ENCODE results near the gene APOBEC4. TPM values are rescaled to one million over a fixed set of nuclear protein-coding genes. Genes with fewer than 3 reads are reported as not detected.

The APOBEC4 gene
- total RNA-seq, 1 donor from 2014 or later = not detected

DNA sequence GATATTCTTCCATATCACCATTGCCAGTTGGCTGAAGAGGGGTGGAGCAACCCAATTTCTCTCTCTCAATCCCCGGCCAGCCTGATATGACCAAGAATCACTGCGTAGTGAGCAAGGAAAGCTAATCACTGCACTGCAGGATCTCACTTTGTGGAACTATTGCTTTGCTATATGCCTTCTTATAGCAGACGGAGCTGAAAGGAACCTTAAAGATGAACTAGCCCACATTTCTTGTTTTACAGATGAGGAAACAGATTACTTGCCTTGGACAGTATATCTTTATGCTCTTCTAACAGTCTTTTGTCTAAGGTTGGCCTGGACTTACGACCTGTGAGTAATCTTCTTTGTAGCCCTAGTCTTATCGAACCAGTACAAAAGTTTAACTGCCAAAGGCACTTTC lies 7.6 kb downstream of the APOBEC4 start:
- TF ChIP-seq, protein P1, sequence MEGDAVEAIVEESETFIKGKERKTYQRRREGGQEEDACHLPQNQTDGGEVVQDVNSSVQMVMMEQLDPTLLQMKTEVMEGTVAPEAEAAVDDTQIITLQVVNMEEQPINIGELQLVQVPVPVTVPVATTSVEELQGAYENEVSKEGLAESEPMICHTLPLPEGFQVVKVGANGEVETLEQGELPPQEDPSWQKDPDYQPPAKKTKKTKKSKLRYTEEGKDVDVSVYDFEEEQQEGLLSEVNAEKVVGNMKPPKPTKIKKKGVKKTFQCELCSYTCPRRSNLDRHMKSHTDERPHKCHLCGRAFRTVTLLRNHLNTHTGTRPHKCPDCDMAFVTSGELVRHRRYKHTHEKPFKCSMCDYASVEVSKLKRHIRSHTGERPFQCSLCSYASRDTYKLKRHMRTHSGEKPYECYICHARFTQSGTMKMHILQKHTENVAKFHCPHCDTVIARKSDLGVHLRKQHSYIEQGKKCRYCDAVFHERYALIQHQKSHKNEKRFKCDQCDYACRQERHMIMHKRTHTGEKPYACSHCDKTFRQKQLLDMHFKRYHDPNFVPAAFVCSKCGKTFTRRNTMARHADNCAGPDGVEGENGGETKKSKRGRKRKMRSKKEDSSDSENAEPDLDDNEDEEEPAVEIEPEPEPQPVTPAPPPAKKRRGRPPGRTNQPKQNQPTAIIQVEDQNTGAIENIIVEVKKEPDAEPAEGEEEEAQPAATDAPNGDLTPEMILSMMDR (IDR thresholded peaks at IDR 0.05) = no peak
- Histone ChIP-seq H3K36me3 (no peaks in the 10 kb centered on the region), H3K9me3 (no peaks in the 10 kb centered on the region), H3K4me3 (no peak overlapping the region), H3K27me3 (no peaks in the 10 kb centered on the region), H3K27ac (no peak overlapping the region), H3K4me1 (no peaks in the 10 kb centered on the region)
- ATAC-seq (no peak), DNase-seq (no peak)
- intact Hi-C loops (cut with DNase I) = no loop called here

DNA sequence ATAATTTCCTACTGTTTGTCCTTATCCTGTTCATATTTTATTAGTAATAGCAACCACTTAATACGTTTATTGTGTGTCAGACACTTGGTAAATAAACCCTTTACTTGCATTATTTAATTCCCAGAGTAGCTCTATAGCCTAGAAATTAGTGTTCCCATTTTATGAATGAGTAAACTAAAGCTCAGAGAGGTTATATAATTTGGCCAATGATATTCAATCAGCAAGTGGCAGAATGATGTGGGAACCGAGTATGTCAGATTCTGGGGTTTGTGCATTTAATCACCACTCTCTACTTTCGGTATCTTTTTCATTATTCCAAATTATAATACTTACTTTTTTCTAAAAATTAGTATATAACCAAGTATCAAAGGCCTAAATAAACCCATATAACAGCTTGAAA lies 10.9 kb downstream of the APOBEC4 start:
- H3K4me1 ChIP-seq = no peaks in the 10 kb centered on the region
- H3K9me3 ChIP-seq = no peaks in the 10 kb centered on the region
- H3K27ac ChIP-seq = no peak overlapping the region
- H3K4me3 ChIP-seq = no peak overlapping the region
- intact Hi-C loops (cut with DNase I) = no loop called here
- no peaks in the 10 kb centered on the region for H3K36me3 ChIP-seq
- H3K27me3 ChIP-seq = no peaks in the 10 kb centered on the region
- ATAC-seq (no peak), DNase-seq (no peak)
- TF ChIP-seq, protein P1 (IDR thresholded peaks at IDR 0.05) = no peak

DNA sequence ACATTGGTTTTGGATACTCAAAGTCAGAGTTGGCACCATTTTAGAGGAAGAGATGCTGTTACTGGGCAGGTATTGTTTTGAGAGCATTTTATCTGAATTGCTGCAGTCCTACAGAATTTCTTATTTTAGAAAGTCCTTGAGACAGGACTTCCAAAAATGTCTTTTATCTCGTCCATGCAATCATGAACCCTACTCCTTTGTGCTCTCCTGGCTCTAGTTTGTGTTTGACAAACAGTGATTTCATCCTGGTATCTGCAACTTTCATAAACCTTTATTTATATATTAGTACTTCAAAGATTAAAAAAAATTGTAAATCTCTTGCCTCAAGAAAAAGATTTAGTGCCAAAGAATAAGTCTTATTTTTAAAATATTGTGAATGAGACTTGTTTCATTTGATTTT lies 12.9 kb downstream of the APOBEC4 start:
- Histone ChIP-seq H3K27ac (no peak overlapping the region), H3K36me3 (no peaks in the 10 kb centered on the region), H3K27me3 (no peaks in the 10 kb centered on the region), H3K4me1 (peaks cover 4% of the 10 kb centered on the region), H3K4me3 (no peak overlapping the region), H3K9me3 (no peaks in the 10 kb centered on the region)
- intact Hi-C loops (cut with DNase I) = no loop called here
- DNase-seq = no peak
- TF ChIP-seq, protein P1 (IDR thresholded peaks at IDR 0.05) = no peak
- ATAC-seq = no peak

DNA sequence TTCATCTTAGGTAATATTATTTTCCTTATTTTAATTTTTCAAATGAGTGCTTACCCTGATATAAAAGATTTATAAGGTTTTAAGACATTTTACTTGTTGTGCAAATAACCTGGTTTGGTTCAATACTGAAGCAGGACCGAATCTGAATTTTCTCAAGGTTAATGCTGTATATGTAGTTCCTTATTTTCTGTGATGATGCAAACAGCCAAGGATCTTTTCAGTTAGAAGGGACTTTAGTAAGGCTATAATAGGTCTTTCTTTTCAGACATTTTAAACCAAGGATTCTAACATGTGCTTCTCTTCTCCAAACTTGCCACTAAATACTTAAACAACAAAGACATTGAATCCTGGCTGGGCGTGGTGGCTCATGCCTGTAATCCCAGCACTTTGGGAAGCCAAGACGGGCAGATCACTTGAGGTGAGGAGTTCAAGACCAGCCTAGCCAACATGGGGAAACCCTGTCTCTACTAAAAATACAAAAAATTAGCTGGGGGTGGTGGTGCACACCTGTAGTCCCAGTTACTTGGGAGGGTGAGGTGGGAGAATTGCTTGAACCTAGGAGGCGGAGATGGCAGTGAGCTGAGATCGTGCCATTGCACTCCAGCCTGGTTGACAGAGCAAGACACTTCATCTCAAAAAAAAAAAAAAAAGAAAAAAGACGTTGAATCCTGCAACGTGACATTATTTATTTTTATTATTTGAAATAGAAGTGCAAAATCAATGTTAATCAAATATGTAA lies 14.3 kb downstream of the APOBEC4 start:
- no peaks in the 10 kb centered on the region for H3K9me3 ChIP-seq
- no peak overlapping the region for H3K4me3 ChIP-seq
- peaks cover 4% of the 10 kb centered on the region for H3K4me1 ChIP-seq
- intact Hi-C loops (cut with DNase I) = no loop called here
- ATAC-seq = no peak
- no peaks in the 10 kb centered on the region for H3K36me3 ChIP-seq
- no peak overlapping the region for H3K27ac ChIP-seq
- H3K27me3 ChIP-seq = no peaks in the 10 kb centered on the region
- TF ChIP-seq, protein P1 (IDR thresholded peaks at IDR 0.05) = no peak
- no peak for DNase-seq

DNA sequence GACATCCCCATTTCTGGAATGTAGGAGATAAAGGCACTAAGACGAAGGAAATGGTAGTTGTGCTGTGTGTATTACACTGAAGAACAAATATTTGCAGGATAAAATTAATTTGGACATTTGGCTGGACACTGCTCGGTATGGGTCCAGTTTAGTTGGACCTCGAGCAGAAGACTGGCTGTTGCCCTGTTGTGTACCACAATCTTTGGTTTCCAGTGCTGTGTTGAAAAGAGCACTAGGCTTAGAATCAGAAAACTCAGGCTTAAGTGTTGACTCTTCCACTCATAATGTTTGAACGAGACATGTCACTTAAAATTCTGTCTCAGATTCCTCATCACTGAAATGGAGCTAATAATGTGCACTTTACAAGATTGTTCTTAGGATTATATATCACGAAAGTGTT lies 16.3 kb downstream of the APOBEC4 start:
- peaks cover 20% of the 10 kb centered on the region for H3K4me1 ChIP-seq
- no peak overlapping the region for H3K27ac ChIP-seq
- TF ChIP-seq, protein P1 (IDR thresholded peaks at IDR 0.05) = no peak
- intact Hi-C loops (cut with DNase I) = no loop called here
- DNase-seq (no peak), ATAC-seq (peak; percentile 3)
- no peak overlapping the region for H3K4me3 ChIP-seq
- peaks cover 5% of the 10 kb centered on the region for H3K36me3 ChIP-seq
- no peaks in the 10 kb centered on the region for H3K27me3 ChIP-seq
- H3K9me3 ChIP-seq = no peaks in the 10 kb centered on the region

DNA sequence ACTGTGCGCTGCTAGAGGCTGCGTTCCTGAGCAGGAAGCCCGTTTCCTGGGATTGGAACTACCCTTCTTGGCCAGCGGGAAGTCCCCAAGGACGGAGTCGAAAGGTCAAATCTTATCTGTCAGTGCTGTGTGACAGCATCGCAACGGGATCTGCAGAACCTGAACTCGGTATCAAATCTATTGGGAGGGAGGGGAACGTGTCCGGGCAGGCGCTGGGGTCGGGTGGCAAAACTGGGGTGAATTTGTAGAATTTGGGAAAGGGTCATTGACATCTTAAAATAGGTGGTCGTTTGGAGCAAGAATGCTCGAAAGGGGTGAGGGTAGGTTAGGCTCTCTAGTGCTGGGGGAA lies 16.8 kb downstream of the APOBEC4 start:
- Histone ChIP-seq H3K4me1 (peaks cover 25% of the 10 kb centered on the region), H3K27me3 (no peaks in the 10 kb centered on the region), H3K36me3 (peaks cover 5% of the 10 kb centered on the region), H3K27ac (peak overlapping the region; percentile 49), H3K9me3 (no peaks in the 10 kb centered on the region), H3K4me3 (peak overlapping the region; percentile 88)
- TF ChIP-seq, protein P1 (IDR thresholded peaks at IDR 0.05) = no peak
- DNase-seq (no peak), ATAC-seq (no peak)
- intact Hi-C loops (cut with DNase I) = no loop called here
